NB4 (cell line): ENCODE data around the gene PLCXD1.

Experiments used
- POLR2A ChIP-seq: IDR thresholded peaks from 2 replicates; pipeline ENCODE4 v1.6.1; 2011; ENCODE audit warnings: mild to moderate bottlenecking; ENCODE audit not compliant: insufficient read length; ENCODE audit errors: extremely low read depth
- TF ChIP-seq, protein P1 (sequence below): IDR thresholded peaks from one replicate; pipeline ENCODE4 v1.5.1; 2012; ENCODE audit warnings: low read depth, low read length
- TF ChIP-seq, protein P2 (sequence below): IDR thresholded peaks from 2 replicates; pipeline ENCODE4 v1.6.1; 2011; ENCODE audit warnings: low read depth, low read length

DNA sequence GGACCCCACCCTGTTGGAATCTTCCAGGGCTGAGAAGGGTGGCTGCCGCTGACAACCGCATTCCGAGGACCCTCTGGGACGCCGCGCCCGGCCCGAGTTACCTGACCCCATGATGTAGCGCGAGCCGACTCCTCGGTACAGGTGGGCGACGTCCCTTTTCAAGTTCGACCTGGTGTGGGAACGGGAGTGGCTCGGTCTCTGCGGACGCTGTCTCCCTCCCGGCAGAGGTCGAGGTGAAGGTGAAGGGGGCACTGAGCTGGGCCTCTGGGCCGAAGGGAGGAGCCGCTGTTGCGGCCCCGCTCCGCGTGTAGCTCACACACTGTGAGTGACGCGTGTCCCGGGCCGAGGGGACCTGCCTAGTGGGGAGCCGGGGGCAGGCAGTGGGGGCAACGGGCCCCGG is 32.9 kb downstream of the PLCXD1 start:
- TF ChIP-seq, protein P1, sequence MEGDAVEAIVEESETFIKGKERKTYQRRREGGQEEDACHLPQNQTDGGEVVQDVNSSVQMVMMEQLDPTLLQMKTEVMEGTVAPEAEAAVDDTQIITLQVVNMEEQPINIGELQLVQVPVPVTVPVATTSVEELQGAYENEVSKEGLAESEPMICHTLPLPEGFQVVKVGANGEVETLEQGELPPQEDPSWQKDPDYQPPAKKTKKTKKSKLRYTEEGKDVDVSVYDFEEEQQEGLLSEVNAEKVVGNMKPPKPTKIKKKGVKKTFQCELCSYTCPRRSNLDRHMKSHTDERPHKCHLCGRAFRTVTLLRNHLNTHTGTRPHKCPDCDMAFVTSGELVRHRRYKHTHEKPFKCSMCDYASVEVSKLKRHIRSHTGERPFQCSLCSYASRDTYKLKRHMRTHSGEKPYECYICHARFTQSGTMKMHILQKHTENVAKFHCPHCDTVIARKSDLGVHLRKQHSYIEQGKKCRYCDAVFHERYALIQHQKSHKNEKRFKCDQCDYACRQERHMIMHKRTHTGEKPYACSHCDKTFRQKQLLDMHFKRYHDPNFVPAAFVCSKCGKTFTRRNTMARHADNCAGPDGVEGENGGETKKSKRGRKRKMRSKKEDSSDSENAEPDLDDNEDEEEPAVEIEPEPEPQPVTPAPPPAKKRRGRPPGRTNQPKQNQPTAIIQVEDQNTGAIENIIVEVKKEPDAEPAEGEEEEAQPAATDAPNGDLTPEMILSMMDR = no peak
- TF ChIP-seq, protein P2, sequence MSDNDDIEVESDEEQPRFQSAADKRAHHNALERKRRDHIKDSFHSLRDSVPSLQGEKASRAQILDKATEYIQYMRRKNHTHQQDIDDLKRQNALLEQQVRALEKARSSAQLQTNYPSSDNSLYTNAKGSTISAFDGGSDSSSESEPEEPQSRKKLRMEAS = no peak
- TF ChIP-seq POLR2A = no peak
